Sciatic nerve (tissue), 2 donors: ENCODE data around the gene ALDH3A2. TPM values are rescaled to one million over a fixed set of nuclear protein-coding genes. Genes with fewer than 3 reads are reported as not detected.
A peak's percentile ranks its signal among the peaks of the same experiment; 100 is the strongest.

ENCODE experiments used
- ATAC-seq: fragments of 200-7000 bp; cut with Tn5 transposase; one replicate; pipeline ENCODE4 v1.9.1; 2020; ENCODE audit warnings: mild to moderate bottlenecking, moderate library complexity
- DNase-seq: peaks from one replicate; pipeline ENCODE4 v3.0.0-alpha.2; 2020; ENCODE audit warnings: low spot score
- intact Hi-C: fragments of 100-400 bp; cut with DNase I; formaldehyde crosslinking; loops from one replicate; pipeline ENCODE4 v1.14.2; 2022
- total RNA-seq: library from RNA; stranded (reverse); fragmentation: NEBNext Ultra II Directional; extraction: Animal tissue kit (Norgen Biotek cat#: 25700); gene quantifications from one replicate; pipeline ENCODE4 v1.2.1, GENCODE V29; 2021
- donor health status: DM: no; HTN: no; CAD: no.
- donor health status: DM: no; HTN: no; CAD: no.

Gene ALDH3A2
- total RNA-seq: 74.3 TPM

DNA sequence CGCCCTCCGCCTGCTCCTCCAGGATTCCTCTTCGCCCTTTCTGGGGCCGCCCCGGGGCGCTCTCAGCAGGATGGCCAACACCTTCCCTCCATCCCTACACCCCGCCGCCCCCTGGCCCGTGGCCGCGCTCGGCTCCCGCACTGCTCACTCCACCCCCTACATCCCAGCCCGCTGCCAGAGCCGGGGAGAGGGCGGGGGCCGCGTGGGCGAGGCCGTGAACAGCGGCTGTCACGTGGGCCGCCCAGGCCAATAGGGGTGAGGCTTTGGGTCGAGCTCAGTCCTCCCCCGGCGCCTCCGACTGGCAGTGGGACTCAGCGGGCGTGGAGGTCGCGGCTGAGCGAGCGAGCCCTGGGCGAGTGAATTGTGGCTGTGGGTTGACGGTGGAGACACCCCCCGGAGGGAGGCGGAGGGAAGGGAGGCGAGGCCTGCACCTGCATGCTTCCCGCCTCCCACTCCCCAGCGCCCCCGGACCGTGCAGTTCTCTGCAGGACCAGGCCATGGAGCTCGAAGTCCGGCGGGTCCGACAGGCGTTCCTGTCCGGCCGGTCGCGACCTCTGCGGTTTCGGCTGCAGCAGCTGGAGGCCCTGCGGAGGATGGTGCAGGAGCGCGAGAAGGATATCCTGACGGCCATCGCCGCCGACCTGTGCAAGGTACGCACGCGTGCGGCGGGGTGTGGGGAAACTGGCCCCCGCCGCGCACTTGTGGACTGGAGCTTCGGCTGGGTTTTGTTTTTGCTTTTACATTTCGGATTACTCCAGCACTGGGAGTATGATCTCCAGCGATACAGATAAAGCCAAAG lies at the start of gene ALDH3A2:
TSS of gene ALDH3A2 (plus strand) at position 277 of the 799 bp plus-strand sequence. CDS start at position 498, 221 bp downstream.
- DNase-seq: peak; percentile 98
- peak; percentile 100 for ATAC-seq
- intact Hi-C loops: no loop called here

DNA sequence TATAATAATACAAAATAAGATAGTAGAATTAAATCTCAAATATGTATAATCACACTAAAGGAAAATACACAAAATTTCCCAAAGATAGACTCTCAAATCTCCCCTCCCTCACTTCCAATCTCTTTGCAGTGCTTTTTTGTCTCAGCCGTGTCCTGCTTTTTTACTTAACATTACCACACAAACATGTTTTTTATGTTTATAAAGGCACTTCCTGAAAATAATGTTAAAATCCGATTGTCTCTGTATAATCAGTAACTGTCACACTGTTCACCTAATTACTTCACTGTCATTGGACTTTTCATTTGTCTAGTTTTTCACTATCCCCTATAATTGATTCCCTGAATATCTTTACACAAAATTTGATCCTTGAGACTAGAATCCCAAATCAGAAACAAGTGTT lies 38.2 kb upstream of the ALDH3A2 start:
- ATAC-seq (no peak), DNase-seq (no peak)
- intact Hi-C loops: no loop called here

- no peak for DNase-seq
- intact Hi-C loops: no loop called here
- no peak for ATAC-seq
These were observed 37.7 kb upstream of the ALDH3A2 start for GRCh38 chr17:19610879-19611278.

DNA sequence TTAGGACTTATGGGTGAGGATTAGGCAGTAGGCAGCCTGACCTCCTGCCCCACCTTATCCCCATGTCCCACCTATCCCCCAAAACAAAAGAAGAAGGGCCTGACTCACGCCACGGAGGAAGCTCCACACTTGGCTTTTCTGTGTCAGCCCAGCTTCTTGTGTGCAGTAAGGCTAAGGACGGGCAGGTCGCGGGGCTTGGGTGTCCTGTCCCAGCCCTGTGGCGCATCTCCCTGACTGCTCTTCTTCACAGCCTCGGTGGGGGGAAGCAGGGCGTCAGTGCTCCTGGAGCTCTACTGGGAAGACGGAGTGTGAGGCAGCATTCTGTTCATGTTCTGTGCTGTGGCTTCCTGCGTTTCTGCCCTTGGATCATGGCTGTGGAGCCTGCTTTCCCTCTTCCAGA lies 34.6 kb upstream of the ALDH3A2 start:
- DNase-seq (no peak), ATAC-seq (no peak)
- intact Hi-C loops: no loop called here

GRCh38 chr17:19614900-19615299 lies 33.7 kb upstream of the ALDH3A2 start:
- ATAC-seq (no peak), DNase-seq (no peak)
- intact Hi-C loops: no loop called here

GRCh38 chr17:19618015-19618414 lies 30.5 kb upstream of the ALDH3A2 start:
- DNase-seq (no peak), ATAC-seq (no peak)
- intact Hi-C loops: no loop called here

GRCh38 chr17:19619705-19620325 lies 28.7 kb upstream of the ALDH3A2 start:
- ATAC-seq (no peak), DNase-seq (no peak)
- intact Hi-C loops: no loop called here

- no peak for ATAC-seq
- intact Hi-C loops: no loop called here
These were observed 26.9 kb upstream of the ALDH3A2 start for GRCh38 chr17:19621697-19622096.

GRCh38 chr17:19626079-19626478 lies 22.5 kb upstream of the ALDH3A2 start:
- no peak for DNase-seq
- no peak for ATAC-seq
- intact Hi-C loops: no loop called here

More at GRCh38 chr17:19621697-19622096, 26.9 kb upstream of the ALDH3A2 start:
- no peak for DNase-seq

DNA sequence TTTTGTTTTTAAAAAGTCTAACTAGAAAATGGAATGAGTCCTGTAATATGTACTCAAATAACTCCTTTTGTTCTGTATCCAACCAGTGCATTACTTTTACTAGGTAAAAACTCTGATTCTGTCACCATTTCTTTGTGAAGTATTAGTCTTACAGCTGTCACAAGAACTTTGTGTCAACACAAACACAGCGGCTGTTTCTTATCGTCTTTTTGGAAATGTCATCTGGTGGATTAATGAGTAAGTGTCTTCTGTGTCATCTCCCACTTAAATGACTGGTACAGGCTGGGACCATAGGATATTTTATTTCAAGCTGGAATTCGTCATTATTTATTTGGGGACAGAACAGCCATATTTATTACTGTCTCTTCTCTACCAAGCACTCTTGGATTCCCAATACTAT lies 19.1 kb upstream of the ALDH3A2 start:
- intact Hi-C loops: no loop called here
- no peak for ATAC-seq
- DNase-seq: no peak

GRCh38 chr17:19630035-19630434 lies 18.5 kb upstream of the ALDH3A2 start:
- ATAC-seq (no peak), DNase-seq (no peak)
- intact Hi-C loops: no loop called here

DNA sequence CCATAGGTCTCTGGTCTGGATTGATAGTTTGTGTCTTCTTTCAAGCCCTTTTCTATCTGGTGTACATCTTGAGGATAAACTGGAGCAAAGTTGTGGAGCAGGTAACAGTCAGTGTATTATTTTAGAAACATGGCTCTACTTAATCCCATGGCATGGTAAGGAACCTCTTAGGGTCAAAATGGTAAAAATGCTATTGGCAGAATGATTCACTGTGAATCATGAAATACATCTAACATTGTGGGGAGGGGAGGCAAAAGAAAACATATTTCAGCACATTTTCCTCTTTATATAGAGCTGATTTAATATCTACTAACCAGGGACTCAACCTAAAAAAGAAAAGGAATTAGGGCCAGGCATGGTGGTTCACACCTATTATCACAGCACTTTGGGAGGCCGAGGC lies 17.9 kb upstream of the ALDH3A2 start:
- ATAC-seq (no peak), DNase-seq (no peak)
- intact Hi-C loops: no loop called here

DNA sequence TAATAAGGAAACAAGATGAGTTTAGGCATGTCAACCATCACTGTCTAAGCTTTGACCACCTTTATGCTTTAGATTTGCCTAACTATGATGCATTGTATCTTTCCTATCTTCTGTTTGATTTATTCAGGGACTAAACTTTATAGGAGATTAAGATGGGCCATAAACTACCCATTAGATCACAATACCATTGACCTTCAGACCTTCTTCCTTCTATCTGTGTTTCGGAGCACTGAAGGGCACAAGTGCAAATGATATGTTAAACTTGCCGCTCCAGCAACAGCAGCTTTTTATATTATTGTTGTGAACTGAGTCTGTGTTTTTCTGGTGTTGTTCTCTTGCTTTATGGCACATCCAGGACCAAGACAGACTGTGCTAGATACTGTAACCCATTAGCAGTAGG lies 16.6 kb upstream of the ALDH3A2 start:
- intact Hi-C loops: no loop called here
- DNase-seq (no peak), ATAC-seq (no peak)

DNA sequence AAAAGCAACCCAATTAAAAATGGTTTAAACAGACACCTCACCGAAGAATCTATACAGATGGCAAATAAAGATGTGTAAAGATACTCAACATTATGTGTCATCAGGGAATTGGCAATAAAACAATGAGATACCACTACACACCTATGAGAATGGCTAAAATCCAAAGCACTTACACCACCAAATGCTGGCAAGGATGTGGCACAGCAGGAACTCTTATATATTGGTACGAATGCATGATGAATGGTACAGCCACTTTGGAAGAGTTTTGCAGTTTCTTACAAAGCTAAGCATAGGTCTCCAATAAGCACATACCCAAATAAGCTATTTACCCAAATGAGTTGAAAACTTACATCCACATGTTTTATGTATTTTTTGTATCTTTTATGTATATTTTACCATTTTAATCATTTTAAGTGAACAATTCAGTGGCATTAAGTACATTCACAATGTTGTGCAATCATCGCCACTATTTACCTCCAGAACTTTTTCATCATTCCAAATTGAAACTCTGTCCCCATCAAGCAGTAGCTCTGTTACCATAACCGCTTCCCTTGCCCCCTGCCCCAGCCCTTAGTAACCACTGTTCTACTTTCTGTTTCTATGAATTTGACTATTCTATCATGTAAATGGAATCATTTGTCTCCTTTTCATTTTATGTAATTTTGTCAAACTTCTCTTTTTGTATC lies 6.7 kb upstream of the ALDH3A2 start:
- ATAC-seq (no peak), DNase-seq (no peak)
- intact Hi-C loops: no loop called here

GRCh38 chr17:19642373-19642893 lies 6.1 kb upstream of the ALDH3A2 start:
- intact Hi-C loops: no loop called here
- no peak for ATAC-seq
- DNase-seq: no peak

DNA sequence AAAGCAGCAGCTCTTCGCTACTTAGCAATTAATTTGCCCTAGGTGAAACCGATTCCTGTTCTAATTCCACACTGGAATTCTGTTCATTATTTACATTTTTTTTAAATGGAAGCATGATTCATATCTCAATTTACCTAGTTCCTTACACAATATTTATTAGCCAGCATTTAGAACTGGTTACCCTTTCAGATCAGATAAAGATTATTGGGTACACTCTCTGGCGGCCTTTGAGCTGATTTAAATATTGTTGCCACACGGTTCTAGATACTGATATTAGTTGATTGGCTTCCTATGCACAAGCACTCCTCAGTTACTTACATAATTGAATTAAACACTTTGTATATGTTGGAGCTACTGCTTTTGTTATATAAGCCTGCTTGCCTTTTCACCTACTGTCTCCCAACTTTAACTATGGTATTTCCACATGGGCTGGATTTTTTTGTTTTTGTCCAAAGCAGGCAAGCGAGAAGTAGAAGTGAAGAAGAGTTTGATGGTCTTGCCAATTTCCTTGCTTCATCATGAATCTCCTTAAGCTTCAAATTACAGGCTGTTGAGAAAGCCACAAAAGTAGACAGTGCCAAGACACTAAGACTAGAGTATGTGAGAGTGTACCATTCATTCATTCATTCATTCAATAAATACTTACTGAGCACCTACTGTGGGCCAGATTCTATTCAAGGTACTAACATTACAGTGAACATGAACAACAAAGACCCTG lies 3.9 kb upstream of the ALDH3A2 start:
- DNase-seq (no peak), ATAC-seq (no peak)
- intact Hi-C loops: no loop called here

DNA sequence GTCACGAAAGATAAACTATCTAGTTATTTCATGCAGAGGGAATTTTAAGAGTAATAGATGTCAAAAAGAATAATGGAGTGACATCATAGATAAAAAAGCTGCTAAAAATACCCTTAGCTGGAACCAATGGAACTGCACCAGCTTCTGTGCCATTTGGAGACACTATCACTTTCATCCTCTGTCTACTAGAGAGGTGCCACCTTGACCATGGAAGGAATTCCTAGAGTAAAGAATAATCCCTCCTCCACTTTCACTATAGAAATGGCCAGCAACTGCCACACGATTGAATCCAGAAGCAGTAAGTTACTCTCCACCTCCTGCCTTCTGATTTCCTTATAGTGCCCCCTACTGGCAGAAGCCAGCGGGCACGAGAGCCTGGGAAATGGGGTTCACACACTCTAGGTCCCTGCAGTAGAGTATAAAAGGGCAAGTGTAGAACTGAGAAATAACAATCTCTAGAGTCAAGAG lies 2.8 kb upstream of the ALDH3A2 start:
- intact Hi-C loops: no loop called here
- no peak for ATAC-seq
- no peak for DNase-seq

DNA sequence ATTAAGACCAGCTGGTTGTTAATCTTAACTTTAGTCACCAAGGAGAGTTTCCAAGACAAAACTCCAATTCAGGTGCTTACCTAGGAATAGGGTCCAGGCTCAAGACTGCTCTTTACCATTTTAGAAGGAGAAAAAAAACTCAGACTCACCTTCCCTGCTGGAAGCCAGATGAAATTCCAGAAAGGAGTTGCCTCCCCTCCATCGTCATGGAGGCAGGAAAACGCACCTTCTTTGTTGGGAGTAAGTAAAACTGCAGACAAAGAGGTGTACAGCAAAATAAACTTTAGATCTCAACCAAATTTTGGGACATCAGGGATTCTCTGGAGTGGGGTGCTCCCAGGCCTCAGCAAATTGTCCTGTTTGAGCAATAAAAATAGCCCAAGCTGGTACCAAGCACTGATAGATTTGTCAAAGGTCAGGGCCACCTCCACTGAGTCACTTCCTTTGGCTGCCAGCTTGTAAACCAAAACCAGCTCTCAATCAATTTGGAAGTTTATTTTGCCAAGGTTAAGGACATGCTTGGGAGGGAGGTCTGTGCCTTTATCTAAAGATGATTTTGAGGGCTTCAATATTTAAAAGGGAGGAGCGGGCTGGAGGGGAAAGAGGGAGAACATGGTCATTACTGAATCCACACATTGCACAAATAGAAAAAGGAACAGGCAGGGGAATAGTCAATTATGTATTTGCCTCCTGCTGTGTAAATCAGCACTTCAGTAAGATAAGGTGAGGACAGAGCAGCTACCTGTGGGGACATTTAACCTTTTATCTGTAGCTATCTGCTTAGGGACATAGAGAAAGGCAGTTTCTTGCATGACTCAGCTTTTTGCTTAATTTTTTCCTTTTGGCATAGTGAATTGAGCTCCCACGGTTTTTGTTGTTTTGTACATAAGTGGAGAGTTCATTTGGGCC lies 1.5 kb upstream of the ALDH3A2 start:
- intact Hi-C loops: no loop called here
- DNase-seq (no peak), ATAC-seq (no peak)
